C4-2B (cell line): ENCODE results near the gene EN2.

Experiments
- CTCF ChIP-seq: fragments of 450-650 bp; conservative IDR thresholded peaks from 2 replicates; pipeline ENCODE4 v1.5.1; 2017; ENCODE audit warnings: mild to moderate bottlenecking
- ZFX ChIP-seq: fragments of 450-650 bp; IDR thresholded peaks from 2 replicates; pipeline ENCODE4 v1.6.1; 2017

DNA sequence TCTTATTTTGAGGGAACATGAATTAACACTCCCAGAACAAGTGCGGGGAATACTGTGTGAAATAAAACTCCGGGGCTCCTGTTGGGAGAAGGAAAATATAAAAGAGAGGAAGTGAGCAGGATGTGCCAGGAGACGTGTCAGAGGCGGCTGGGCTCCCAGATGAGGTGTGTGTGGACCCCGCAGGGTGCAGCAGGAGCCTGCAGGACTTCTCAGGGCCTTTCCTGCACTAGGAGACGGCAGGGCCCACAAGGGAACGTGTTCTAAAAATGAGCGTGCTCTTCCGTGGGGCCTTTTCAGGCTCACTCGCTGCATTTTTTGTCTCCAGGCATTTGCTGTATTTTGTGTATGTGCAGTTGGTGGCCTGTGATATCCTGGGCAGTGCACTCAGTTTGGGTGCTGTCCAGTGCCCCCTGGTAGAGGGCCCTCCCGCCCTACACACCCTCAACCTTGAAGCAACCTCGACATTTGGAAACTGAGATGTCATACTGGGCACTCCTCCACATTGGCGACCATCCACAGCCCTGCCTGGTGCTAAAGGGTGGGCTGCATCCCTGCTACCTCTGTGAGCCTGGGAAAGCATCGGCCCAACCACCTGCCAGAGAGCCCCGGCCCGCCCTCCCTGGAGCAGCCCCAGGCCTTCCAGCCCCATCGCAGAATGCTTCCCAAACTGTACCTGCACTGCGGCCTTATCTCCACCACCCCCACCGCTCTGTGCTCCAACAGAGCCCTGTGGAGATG, 35.2 kb upstream of the EN2 start:
- TF ChIP-seq CTCF (no peak), ZFX (no peak)
